UCSD-AML1 (cell line): ENCODE measurements around the gene ONECUT3.
"Not testable (repeated sequence)": the region's sequence is repeated elsewhere in the genome, so short reads cannot be mapped to it uniquely, and the experiment has no call there.

ENCODE experiments used
- DNase-seq: peaks from one replicate; lab custom pipeline; 2025; ENCODE audit not compliant: unreplicated experiment; lab: John Stamatoyannopoulos, UW

ONECUT3 gene

GRCh38 chr19:1790054-1790792 is 36.9 kb downstream of the ONECUT3 start:
- DNase-seq = no peak

DNA sequence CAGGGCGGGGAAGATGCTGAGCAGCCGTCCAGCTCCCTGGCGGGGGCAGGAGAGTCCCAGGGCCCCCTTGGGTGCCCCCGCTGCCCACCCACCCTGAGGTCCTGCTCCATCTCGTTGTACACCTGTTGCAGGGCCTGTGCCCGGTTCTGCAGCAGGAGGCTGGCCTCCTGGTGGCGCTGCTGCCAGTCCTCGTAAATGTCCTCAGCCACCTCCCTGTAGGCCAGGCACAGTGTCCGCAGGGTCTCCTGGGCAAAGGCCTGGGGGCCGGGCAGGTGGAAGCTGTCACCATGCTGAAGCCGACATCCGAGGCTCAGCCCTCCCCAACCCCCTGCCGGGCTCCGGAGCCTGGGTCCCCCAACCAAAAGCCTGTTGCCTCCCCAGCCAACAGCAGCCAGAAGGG is 38.6 kb downstream of the ONECUT3 start:
- no peak for DNase-seq

DNA sequence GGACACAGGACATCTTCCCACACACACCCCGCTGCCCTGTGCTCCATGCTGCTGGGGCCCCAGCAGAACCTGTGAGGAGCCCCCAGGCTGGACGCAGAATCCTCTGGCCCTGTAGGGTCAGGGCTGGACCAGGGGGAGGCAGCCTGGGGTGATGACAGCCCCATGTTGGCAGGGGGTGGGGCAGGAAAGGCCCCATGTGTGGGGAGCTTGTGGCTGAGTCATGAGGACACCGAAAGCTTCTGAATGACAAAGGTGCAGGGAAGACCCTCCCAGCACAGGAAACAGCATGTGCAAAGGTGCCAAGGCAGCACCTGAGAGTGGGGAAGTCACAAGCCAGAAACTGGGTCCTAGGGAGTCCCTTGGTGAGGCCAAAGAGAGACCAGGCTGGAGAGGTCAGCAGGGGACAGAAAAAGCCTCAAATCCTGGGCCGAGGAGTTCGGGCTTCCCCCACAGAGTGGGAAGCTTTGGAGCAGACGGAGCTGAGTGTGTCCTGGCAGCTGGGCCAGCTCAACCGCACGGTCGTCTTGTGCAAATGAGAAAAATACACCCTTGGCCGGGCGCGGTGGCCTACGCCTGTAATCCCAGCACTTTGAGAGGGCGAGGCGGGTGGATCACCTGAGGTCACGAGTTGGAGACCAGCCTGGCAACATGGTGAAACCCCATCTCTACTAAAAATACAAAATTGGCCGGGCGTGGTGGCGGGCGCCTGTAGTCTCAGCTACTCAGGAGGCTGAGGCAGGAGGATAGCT is 41.3 kb downstream of the ONECUT3 start:
- DNase-seq = no peak

GRCh38 chr19:1796395-1797142 is 43.3 kb downstream of the ONECUT3 start:
- no peak for DNase-seq

DNA sequence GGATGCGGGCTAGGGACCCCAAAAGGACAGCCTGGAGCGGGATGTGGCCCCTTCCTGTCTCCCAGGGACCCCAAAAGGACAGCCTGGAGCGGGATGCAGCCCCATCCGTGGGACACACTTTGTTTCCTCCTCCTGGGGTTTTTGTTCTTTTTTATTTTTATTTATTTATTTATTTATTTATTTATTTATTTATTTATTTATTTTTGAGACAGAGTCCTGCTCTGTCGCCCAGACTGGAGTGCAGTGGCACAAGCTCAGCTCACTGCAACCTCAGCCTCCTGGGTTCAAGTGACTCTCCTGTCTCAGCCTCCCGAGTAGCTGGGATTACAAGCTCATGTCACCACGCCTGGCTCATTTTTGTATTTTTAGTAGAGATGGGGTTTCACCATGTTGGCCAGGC is 44.0 kb downstream of the ONECUT3 start:
- DNase-seq = not testable (repeated sequence)

DNA sequence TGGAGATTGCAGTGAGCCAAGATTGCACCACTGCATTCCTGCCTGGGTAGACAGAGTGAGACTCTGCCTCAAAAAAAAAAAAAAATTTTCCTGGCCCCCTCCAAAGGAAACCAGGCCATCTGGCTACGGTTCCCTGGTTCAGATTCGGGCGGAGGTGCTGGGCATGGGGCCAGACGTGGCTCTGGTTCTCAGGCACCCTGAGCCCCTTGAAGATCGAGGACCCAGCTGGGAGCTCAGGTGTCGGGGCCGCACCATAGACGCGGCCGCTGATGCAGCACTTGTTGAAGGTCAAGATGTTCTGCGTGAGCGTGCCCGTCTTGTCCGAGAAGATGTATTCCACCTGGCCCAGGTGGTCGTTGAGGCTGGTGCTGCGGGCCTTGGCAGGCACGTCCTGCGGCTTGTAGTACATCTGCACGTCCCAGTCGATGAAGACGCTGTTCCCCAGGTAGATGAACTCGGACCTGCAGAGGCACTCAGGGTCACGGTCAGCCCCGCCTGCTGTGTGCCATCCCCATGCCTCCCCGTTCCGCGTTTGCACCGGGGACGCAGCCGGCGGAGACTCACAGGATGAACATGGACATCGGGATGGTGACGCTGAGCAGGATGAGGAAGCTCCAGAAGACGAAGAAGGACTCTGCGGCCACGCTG is 46.5 kb downstream of the ONECUT3 start:
- no peak for DNase-seq

- DNase-seq = no peak
These were observed 51.6 kb downstream of the ONECUT3 start for GRCh38 chr19:1804858-1805257.

DNA sequence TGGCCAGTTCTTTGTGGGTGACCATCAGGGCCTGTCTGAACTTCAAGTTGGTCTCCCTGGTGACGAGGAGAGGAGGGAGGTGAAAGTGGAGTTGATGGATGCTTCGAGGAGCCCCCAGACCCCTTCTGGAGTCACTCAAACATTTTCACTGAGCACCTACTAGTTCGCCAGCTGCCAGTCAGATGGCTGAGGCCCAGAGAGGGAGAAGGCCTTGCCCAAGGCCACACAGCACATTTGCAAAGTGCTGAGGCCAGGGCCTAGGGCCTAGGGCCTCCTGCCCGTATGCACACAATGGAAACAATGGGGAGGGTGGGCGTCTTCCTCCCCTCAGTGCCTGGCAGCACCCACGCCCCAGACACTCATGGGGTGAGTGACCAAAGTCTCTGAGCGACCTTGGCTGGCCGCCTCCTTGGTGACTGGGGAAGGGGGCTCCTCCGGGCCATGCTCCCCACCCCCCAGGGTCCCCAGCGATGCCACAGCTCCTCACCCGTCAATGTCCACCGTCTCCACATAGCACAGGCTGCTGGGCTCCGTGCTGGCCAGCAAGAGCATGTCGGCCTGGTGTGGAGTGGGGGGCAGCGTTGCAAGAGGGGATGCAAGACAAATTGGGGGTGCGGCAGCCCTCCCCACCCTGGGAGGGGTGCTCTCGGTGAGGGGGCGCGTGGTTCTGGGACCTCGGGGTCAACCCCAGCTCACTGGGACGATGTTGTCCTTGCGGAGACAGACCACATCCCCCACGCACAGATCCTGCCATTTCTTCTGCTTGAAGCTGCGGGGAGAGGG is 52.3 kb downstream of the ONECUT3 start:
- no peak for DNase-seq

- no peak for DNase-seq
These were observed 53.1 kb downstream of the ONECUT3 start for GRCh38 chr19:1806184-1807029.

DNA sequence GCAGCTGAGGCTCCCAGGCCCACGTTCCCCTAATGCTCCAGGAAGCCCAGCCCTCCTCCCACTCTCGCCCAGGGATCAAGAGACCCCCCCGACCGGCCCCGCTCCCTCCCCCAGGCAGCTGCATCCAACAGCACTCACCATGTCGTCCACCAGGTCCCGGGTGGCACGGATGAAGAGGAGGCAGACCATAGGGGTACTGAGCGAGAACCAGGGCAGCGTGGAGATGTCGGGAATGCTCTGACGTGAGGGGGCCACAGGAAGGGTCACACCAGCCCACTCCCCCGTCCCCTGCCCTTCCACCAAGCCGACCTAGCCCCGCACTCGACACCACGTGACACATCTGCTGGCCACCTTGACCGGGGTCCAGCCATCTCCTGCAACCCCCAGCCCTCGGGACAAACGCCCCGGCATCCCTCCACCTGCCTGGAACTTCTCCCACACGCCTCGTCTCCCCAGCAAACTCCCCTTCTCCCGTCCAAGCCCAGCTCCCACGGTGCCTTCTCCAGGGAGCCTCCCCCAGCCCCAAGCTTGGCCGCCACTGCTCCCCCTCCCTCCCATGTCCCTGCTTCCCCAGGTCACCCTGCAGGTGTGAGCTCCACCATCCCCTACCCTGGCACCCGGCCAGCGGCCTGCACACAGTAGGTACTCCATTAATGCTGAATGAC is 53.9 kb downstream of the ONECUT3 start:
- no peak for DNase-seq

DNA sequence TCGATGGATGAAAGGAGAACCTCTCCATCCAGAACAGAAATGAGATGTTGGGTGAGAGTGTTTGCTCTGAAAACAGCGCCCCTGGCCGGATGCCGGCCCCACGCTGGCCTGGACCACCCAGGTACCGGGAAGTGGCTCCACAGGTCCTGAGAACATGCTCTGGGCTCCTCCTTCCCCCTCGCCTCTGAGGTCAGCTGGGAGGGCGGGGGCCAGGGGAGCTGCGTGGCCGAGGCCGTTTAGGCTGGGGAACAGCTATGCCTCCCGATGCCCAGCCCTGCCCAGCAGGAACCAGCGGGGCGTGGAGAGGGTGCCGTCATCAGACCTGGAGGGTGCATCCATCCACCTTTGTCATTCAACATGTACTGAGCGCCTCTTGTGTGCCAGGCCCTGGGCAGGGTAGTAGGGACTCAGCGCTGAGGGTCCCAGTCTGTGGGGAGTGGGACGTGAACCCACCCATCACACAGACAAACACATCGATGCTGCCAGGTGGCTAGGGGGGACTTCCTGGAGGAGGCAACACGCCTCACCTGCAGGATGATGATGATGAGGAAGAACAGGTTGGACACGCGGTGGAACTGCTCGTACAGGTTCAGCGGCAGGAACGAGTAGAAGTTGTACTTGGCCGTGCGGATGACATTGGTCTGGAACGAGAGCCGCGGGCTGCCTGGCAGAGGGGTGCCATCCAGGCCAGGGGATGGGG is 54.5 kb downstream of the ONECUT3 start:
- no peak for DNase-seq

GRCh38 chr19:1808395-1808731 is 55.1 kb downstream of the ONECUT3 start:
- DNase-seq = no peak

DNA sequence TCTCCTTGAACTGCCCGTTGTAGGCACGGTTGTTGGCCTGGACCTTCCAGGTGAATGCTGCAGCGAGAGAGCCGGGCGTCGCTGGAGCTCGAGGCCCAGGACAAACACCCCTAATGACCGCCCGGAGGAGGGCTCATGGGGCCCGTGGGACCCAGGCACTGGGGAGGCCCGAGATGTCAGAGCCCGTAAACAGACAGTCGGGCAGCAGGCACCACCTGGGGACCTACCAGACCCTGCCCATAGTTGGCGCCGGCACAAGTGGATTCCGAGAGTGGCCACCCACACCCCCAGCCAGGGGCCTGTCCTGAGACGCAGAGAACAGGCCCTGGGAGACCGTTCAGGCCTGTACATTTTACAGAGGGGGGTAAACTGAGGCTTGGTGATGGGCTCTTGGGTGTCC is 56.4 kb downstream of the ONECUT3 start:
- no peak for DNase-seq

DNA sequence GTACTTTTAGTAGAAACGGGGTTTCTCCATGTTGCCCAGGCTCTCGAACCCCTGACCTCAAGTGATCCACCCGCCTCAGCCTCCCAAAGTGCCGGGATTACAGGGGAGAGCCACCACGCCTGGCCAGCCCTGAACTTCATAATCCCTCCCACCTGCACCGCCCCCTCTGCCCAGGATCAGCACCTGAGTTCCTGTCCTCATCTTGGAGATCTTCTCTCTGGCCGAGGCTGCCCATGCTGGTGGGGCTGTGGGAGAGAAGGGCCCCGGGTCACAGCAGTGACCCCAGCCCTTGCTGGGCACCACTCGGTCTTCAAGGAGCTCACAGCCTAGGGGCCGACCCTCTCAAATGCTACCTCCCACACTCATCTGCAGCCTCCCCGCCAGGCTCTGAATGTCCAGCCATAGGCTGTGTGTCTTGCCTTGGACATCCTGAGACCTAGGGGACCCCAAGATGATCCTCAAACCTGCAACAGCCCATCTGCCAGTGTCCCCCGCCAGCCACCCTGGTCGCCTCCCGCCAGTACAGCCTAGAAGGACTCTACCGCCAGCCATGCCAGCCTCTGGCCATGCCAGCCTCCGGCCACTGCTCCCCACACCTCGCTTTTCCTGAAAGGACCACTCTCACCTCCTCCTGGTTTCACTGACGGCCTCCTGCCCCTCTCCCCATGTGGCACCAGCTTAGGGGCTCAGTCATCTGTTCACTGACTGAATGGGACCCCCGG is 57.3 kb downstream of the ONECUT3 start:
- DNase-seq = no peak

DNA sequence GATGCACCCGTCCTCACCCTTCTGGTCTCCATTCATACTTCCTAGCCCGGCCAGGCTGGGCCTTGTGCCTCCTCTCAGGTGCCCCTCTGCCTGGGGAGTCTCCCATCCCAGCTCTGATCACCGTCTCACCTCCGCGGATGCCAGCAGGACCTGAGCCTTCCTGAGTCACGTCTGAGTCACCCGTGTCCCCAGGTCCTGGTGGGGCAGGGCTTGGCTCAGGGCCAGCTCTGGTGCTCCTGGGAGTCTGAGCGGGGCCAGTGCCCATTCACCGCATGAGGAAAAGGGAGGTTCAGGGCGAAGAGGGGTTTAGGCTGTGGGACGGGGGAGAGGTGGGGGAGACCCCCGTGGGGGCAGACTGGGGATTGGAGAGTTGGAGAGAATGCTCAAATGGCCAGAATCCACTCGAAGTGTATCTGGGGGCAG is 58.2 kb downstream of the ONECUT3 start:
- peak; percentile 15 for DNase-seq

- no peak for DNase-seq
These were observed 58.7 kb downstream of the ONECUT3 start, which contains the start of gene ATP8B3 for GRCh38 chr19:1811942-1812425. Gene ATP8B3 (minus strand): TSS chr19:1812276. CDS start chr19:1811736, 540 bp downstream.

GRCh38 chr19:1812426-1813191 is 59.3 kb downstream of the ONECUT3 start:
- DNase-seq = peak; percentile 97
